Chondrocyte (in vitro differentiated cells): ENCODE measurements around the gene RNASE4. TPM values are rescaled to one million over a fixed set of nuclear protein-coding genes. Genes with fewer than 3 reads are reported as not detected.
A peak's percentile ranks its signal among the peaks of the same experiment; 100 is the strongest.

Source experiments
- DNase-seq: peaks from one replicate; pipeline ENCODE4 v3.0.0; 2021; ENCODE audit warnings: mixed read lengths, low spot score
- H3K27ac Mint-ChIP-seq: one replicate; pipeline ENCODE4 v1.8.0; 2021; ENCODE audit warnings: mild to moderate bottlenecking, moderate library complexity, mixed read lengths; ENCODE audit not compliant: unreplicated experiment
- H3K27me3 Mint-ChIP-seq: 2 replicates; pipeline ENCODE4 v1.8.0; 2021; ENCODE audit warnings: low read depth, mixed read lengths
- H3K36me3 Mint-ChIP-seq: 2 replicates; pipeline ENCODE4 v1.8.0; 2021; ENCODE audit warnings: low read depth, mixed read lengths
- H3K4me1 Mint-ChIP-seq: 2 replicates; pipeline ENCODE4 v1.8.0; 2021; ENCODE audit warnings: low read depth, mild to moderate bottlenecking, mixed read lengths
- H3K4me3 Mint-ChIP-seq: one replicate; pipeline ENCODE4 v1.8.0; 2021; ENCODE audit warnings: mild to moderate bottlenecking, moderate library complexity, mixed read lengths; ENCODE audit not compliant: unreplicated experiment
- H3K9me3 Mint-ChIP-seq: 2 replicates; pipeline ENCODE4 v1.8.0; 2021; ENCODE audit warnings: low read depth, mixed read lengths
- total RNA-seq: library from RNA; stranded (reverse); gene quantifications from 3 replicates; pipeline ENCODE4 v1.2.1, GENCODE V29; 2021
- TF ChIP-seq, protein P1 (sequence below): fragments of 200-600 bp; sonication (generic); IDR thresholded peaks from 2 replicates; pipeline ENCODE4 v1.5.0; 2021; ENCODE audit warnings: antibody characterized with exemption, mild to moderate bottlenecking, moderate library complexity

The RNASE4 gene
- total RNA-seq, 1 donor from 2014 or later, result 28.5 TPM

DNA sequence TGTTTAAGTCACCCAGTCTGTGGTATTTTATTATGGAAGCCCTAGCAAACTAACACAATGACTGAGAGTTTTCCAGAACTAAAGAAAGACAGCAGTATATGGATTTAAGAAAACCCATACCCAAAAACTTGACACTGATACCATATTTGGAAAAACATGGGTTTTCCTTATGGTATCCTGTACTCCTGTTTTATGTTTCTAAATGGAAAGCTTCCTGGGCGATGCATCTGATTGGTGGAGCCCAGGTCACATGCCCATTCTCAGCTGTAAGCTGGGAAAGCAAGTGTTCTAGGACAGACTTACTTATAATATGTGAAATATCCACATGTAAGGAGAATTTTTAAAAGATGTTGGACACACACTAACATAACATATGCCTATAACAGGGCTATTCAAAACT, 4.5 kb upstream of the RNASE4 start:
- TF ChIP-seq, protein P1, sequence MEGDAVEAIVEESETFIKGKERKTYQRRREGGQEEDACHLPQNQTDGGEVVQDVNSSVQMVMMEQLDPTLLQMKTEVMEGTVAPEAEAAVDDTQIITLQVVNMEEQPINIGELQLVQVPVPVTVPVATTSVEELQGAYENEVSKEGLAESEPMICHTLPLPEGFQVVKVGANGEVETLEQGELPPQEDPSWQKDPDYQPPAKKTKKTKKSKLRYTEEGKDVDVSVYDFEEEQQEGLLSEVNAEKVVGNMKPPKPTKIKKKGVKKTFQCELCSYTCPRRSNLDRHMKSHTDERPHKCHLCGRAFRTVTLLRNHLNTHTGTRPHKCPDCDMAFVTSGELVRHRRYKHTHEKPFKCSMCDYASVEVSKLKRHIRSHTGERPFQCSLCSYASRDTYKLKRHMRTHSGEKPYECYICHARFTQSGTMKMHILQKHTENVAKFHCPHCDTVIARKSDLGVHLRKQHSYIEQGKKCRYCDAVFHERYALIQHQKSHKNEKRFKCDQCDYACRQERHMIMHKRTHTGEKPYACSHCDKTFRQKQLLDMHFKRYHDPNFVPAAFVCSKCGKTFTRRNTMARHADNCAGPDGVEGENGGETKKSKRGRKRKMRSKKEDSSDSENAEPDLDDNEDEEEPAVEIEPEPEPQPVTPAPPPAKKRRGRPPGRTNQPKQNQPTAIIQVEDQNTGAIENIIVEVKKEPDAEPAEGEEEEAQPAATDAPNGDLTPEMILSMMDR, result no peak
- no peak for DNase-seq
- Mint-ChIP-seq H3K9me3 (no peaks in the 10 kb centered on the region), H3K4me3 (no peak overlapping the region), H3K4me1 (peaks cover 19% of the 10 kb centered on the region), H3K36me3 (no peaks in the 10 kb centered on the region), H3K27ac (no peak overlapping the region), H3K27me3 (peaks cover 11% of the 10 kb centered on the region)

DNA sequence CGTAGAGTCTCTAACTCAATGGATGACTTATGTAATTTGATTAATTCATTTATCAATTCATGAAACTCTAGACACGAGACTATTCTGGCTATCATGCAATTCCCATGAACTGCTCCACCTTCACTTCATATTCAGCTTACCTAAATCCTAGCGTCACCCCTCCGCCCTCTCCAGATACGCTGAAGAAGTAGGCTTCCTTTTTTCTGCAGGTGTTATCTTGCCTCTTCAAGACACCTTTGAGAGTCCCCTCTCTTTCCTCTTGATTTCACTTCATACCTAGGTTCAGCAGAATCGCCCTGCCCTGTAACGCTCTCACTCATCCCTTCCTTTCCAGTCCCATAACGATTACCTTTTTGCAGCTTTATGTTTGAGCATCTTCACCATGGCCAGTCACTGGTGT, 4.0 kb upstream of the RNASE4 start:
- Mint-ChIP-seq H3K27ac (no peak overlapping the region), H3K9me3 (no peaks in the 10 kb centered on the region), H3K4me1 (peaks cover 23% of the 10 kb centered on the region), H3K27me3 (peaks cover 11% of the 10 kb centered on the region), H3K36me3 (no peaks in the 10 kb centered on the region), H3K4me3 (no peak overlapping the region)
- TF ChIP-seq, protein P1, result no peak
- DNase-seq, result no peak

DNA sequence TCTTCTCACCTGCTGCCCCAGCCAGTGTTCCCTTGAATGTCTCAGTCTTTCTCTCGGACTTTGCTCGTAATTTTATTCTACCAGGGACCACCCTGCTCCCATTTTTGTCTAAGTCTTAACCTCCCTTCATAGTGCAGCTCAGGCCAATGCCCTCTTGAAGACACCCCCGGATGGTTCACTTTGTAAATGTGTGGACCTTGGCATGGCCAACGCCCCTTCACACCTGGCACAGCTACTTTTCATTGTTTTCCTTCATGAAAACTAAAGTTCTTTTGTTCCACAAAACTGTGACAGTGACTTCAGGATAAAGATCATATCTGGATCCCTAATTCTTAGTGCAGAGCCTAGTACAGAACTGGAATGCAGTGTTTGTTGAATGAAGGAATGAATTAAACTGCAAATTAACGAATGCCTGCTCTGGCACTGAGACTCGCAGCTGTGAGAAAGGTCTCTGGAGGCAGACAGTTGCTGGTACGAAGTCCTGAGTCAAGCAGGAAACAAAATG, 3.5 kb upstream of the RNASE4 start:
- no peak overlapping the region for H3K4me3 Mint-ChIP-seq
- peaks cover 28% of the 10 kb centered on the region for H3K4me1 Mint-ChIP-seq
- no peak overlapping the region for H3K27ac Mint-ChIP-seq
- TF ChIP-seq, protein P1, result no peak
- no peak for DNase-seq
- no peaks in the 10 kb centered on the region for H3K9me3 Mint-ChIP-seq
- no peaks in the 10 kb centered on the region for H3K36me3 Mint-ChIP-seq
- peaks cover 8% of the 10 kb centered on the region for H3K27me3 Mint-ChIP-seq

DNA sequence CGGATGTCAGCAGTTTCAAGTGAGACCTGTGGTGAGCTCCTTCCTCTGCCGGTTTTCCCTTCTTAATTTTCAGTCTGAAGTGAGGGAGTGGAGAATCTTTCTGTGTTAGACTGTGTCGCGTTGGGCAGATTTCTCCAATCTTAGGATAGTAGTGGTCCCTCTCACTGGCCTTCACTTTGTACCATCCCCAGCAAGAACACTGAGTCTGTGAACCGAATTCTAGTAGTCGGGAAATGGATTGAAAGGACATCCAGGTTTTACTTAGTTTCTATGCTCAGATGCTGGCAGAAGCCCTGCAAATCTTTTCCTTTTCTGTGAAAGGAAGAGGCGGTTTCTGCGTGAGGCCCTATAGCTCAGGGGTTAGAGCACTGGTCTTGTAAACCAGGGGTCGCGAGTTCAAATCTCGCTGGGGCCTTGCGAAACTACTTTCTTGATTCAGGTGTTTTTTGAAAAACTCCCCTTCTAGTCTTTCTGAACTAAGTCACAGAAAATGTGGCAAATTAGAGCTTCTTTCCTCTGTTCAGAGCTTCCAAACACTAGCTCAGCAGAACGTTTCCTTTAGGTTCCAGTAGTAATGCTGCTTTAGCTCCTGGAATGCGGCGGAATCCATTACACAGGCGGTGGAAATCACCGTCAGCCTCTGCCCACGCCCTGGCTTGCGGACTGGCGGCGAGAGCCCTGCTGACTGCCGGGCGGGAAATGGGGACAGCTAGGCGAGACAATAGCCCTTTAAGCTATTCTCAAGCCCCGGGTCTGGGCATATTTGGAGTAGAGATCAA, 2.8 kb upstream of the RNASE4 start:
- H3K4me1 Mint-ChIP-seq, result peaks cover 34% of the 10 kb centered on the region
- peaks cover 4% of the 10 kb centered on the region for H3K27me3 Mint-ChIP-seq
- H3K9me3 Mint-ChIP-seq, result no peaks in the 10 kb centered on the region
- TF ChIP-seq, protein P1, result no peak
- no peak overlapping the region for H3K4me3 Mint-ChIP-seq
- DNase-seq, result no peak
- no peak overlapping the region for H3K27ac Mint-ChIP-seq
- H3K36me3 Mint-ChIP-seq, result no peaks in the 10 kb centered on the region

DNA sequence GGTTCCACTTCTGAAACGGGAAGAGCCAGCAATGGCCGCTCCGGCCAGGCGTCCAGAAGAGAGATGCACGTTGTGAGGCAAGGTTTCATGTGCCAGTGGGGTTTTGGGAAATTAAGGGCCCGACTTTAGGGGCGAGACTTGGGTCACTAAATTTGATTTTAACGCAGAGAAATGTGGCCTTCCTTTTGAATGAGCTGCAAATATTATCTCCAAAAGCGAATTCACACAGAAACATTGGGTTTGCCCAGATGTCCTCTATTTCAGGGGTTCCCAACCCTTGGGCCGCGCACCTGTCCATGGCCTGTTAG, 2.3 kb upstream of the RNASE4 start:
- no peak overlapping the region for H3K4me3 Mint-ChIP-seq
- DNase-seq, result no peak
- H3K27me3 Mint-ChIP-seq, result peaks cover under 1% of the 10 kb centered on the region
- TF ChIP-seq, protein P1, result peak; percentile 17
- H3K27ac Mint-ChIP-seq, result no peak overlapping the region
- no peaks in the 10 kb centered on the region for H3K9me3 Mint-ChIP-seq
- peaks cover 39% of the 10 kb centered on the region for H3K4me1 Mint-ChIP-seq
- H3K36me3 Mint-ChIP-seq, result no peaks in the 10 kb centered on the region
